Body of pancreas (tissue), 4 donors: Measurements from ENCODE around the gene CARD19. TPM values are rescaled to one million over a fixed set of nuclear protein-coding genes. Genes with fewer than 3 reads are reported as not detected.
"Not testable (repeated sequence)": the region's sequence is repeated elsewhere in the genome, so short reads cannot be mapped to it uniquely, and the experiment has no call there.

Experiments used
- ATAC-seq: fragments of 150-250 bp; one replicate; pipeline ENCODE4 v1.9.1; 2016
- DNase-seq, 4 donors: peaks; one replicate each; pipeline ENCODE4 v3.0.0-alpha.2; 2019
- H3K27ac ChIP-seq, 4 donors: fragments of 200-600 bp; sonication (generic); 1 replicate in 3 of 4; 2 replicates in 1 of 4; pipeline versions ENCODE4 v1.5.1 to v1.6.1; 2016 to 2019; ENCODE audit warnings: mild to moderate bottlenecking in 1 of 4, mixed read lengths in 1 of 4, moderate library complexity in 1 of 4
- H3K27me3 ChIP-seq, 2 donors: fragments of 200-600 bp; sonication (generic); one replicate each; pipeline ENCODE4 v1.6.0; 2016; ENCODE audit warnings: mild to moderate bottlenecking in 1 of 2
- H3K36me3 ChIP-seq, 2 donors: fragments of 200-600 bp; sonication (generic); replicated peaks in 1 of 2; 2 replicates each; pipeline ENCODE4 v1.5.1; 2016; ENCODE audit warnings: low read depth in 2 of 2; ENCODE audit not compliant: insufficient read depth in 1 of 2
- H3K4me1 ChIP-seq: fragments of 200-600 bp; sonication (generic); one replicate; pipeline ENCODE4 v1.6.0; 2016
- H3K4me3 ChIP-seq, 2 donors: fragments of 200-600 bp; sonication (generic); 1 replicate in 1 of 2; 2 replicates in 1 of 2; pipeline ENCODE4 v1.5.1; 2016 to 2019
- H3K9me3 ChIP-seq, 3 donors: fragments of 200-600 bp; sonication (generic); 1 replicate in 2 of 3; 2 replicates in 1 of 3; pipeline ENCODE4 v1.5.1; 2016
- CTCF ChIP-seq, 7 experiments: fragments of 450-650 bp in 4 of 7; fragments of 200-600 bp in 3 of 7; sonication (generic) in 3 of 7; IDR thresholded peaks; one replicate each; pipeline ENCODE4 v1.5.1; 2016 to 2019; ENCODE audit warnings: antibody characterized with exemption in 7 of 7
- POLR2A ChIP-seq, 3 donors: fragments of 450-650 bp; IDR thresholded peaks; one replicate each; pipeline ENCODE4 v1.6.1; 2016; ENCODE audit warnings: antibody characterized with exemption in 3 of 3, mild to moderate bottlenecking in 2 of 3
- WGBS, 2 donors: methylation state at CpG; one replicate each; pipeline ENCODE4 v1.1.5; 2017; 5-methylcytosine and 5-hydroxymethylcytosine counted together
- intact Hi-C: fragments of 100-400 bp; cut with DNase I; formaldehyde crosslinking; loops from one replicate; pipeline ENCODE4 v1.15.1; 2023
- total RNA-seq, 2 donors: library from RNA; depleted of rRNA; stranded (reverse); fragments of >200 nt; gene quantifications; one replicate each; pipeline ENCODE4 v1.1.0, GENCODE V29; 2016

Gene CARD19
- total RNA-seq, 2 donors from 2014 or later = 4.3 to 20.8 TPM

DNA sequence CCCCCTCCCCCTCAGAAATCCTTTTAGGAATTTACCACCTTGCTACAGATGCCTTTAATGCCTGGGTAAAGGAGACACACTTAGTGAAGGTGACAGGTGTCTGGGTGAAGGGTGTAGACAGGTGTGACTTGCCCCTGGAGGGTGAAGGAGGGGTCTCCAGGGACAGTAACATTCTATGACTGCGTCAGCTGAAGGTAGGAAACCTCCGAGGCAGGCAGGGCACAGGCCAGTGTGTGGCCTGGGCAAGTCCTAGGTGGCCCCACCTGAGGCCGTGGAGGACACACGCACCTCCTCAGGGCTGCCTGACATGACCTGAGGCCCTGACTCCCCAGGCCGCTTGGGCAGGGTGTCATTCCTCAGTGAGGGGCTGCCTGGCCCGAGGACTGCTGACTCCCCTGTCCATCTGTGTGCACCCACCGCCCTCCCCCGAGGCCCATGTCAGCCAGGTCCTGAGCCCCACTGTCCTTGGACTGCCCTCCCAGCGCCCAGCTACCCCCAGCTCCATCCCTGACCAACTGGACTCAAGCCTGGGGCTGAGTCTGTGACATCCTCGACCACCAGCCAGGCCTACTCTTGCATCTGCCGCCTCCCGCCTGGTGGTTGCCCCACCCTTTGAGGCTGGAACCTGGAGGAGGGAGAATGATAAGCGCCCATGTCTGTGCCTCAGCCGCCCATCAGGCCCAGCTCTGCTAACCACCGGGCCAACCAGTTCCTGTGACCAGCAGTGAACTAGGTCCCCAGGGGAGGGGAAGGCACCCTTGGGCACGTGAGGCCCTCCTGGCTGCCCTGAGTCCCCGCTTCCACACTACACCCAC is 18.4 kb downstream of the CARD19 start:
- Histone ChIP-seq H3K9me3 (no peaks in the 10 kb centered on the region), H3K27ac (no peak overlapping the region), H3K27me3 (no peaks in the 10 kb centered on the region), H3K4me1 (peaks cover 2% of the 10 kb centered on the region), H3K36me3 (no peaks in the 10 kb centered on the region), H3K4me3 (no peak overlapping the region)
- DNase-seq (peak in 3 of 4 donors; percentile 5 to 13 (median 6)), ATAC-seq (no peak)
- whole genome bisulfite sequencing, 2 donors = 82 to 91% methylated on average over 9 to 17 of the region's 17 CpGs
- TF ChIP-seq CTCF (IDR thresholded peaks at IDR 0.05) (no peak), POLR2A (IDR thresholded peaks at IDR 0.05) (no peak)
- intact Hi-C loops = no loop called here

GRCh38 chr9:93114984-93115335 is 18.9 kb downstream of the CARD19 start:
- no peaks in the 10 kb centered on the region for H3K9me3 ChIP-seq
- H3K4me1 ChIP-seq = peaks cover 7% of the 10 kb centered on the region
- WGBS, 2 donors = 72 to 78% methylated on average over 2 to 5 of the region's 5 CpGs
- intact Hi-C loops = no loop called here
- ATAC-seq = no peak
- H3K36me3 ChIP-seq = no peaks in the 10 kb centered on the region
- DNase-seq = peak in 1 of 4 donors; percentile 11
- no peak overlapping the region for H3K4me3 ChIP-seq
- H3K27me3 ChIP-seq = no peaks in the 10 kb centered on the region
- TF ChIP-seq CTCF (IDR thresholded peaks at IDR 0.05) (no peak), POLR2A (IDR thresholded peaks at IDR 0.05) (no peak)
- H3K27ac ChIP-seq = no peak overlapping the region

GRCh38 chr9:93115486-93116071 is 19.6 kb downstream of the CARD19 start:
- 41% methylated on average over 3 of the region's 3 CpGs; no CpG with 5 or more reads in 1 of the 2 donors for WGBS, 2 donors
- intact Hi-C loops = no loop called here
- Histone ChIP-seq H3K36me3 (no peaks in the 10 kb centered on the region), H3K4me1 (peaks cover 14% of the 10 kb centered on the region), H3K27me3 (no peaks in the 10 kb centered on the region), H3K4me3 (no peak overlapping the region), H3K27ac (peak overlapping the region; percentile 9 to 70 (median 54)), H3K9me3 (no peaks in the 10 kb centered on the region)
- TF ChIP-seq POLR2A (IDR thresholded peaks at IDR 0.05) = no peak
- no peak for TF ChIP-seq CTCF (IDR thresholded peaks at IDR 0.05)
- ATAC-seq = no peak
- peak in 1 of 4 donors; percentile 2 for DNase-seq

- H3K4me3 ChIP-seq = no peak overlapping the region
- 64 to 67% methylated on average over 9 to 17 of the region's 17 CpGs for WGBS, 2 donors
- no peaks in the 10 kb centered on the region for H3K36me3 ChIP-seq
- TF ChIP-seq CTCF (IDR thresholded peaks at IDR 0.05) (no peak), POLR2A (IDR thresholded peaks at IDR 0.05) (peak in 1 of 3 donors; percentile 29)
- peak; percentile 45 to 88 (median 68) for DNase-seq
- H3K4me1 ChIP-seq = peaks cover 16% of the 10 kb centered on the region
- intact Hi-C loops = no loop called here
- H3K27me3 ChIP-seq = no peaks in the 10 kb centered on the region
- ATAC-seq = peak; percentile 50
- no peaks in the 10 kb centered on the region for H3K9me3 ChIP-seq
- peak overlapping the region; percentile 9 to 70 (median 54) for H3K27ac ChIP-seq
Measured at GRCh38 chr9:93116072-93116961, 20.3 kb downstream of the CARD19 start.

DNA sequence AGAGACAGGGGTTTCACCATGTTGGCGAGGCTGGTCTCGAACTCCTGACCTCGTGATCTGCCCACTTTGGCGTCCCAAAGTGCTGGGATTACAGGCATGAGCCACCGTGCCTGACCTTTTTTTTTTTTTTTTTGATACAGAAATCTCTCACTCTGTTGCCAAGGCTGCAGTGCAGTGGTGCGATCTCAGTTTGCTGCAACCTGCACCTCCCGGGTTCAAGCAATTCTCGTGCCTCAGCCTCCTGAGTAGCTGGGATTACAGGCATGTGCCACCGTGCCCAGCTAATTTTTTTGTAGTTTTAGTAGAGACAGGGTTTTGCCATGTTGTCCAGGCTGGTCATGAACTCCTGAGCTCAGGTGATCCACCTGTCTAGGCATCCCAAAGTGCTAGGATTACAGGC is 21.5 kb downstream of the CARD19 start:
- peaks cover 16% of the 10 kb centered on the region for H3K4me1 ChIP-seq
- intact Hi-C loops, H3K27ac ChIP-seq, H3K9me3 ChIP-seq, H3K4me3 ChIP-seq, H3K36me3 ChIP-seq, ATAC-seq, H3K27me3 ChIP-seq: not testable (repeated sequence)
- DNase-seq = peak in 1 of 4 donors; percentile 0
- WGBS, 2 donors = 87 to 95% methylated on average over 7 to 9 of the region's 9 CpGs
